ENCODE data around the gene INVS. TPM values are rescaled to one million over a fixed set of nuclear protein-coding genes. Genes with fewer than 3 reads are reported as not detected.

INVS gene
- total RNA-seq, 4 donors from 2014 or later, result 21.0 to 47.8 (median 31.6) TPM

DNA sequence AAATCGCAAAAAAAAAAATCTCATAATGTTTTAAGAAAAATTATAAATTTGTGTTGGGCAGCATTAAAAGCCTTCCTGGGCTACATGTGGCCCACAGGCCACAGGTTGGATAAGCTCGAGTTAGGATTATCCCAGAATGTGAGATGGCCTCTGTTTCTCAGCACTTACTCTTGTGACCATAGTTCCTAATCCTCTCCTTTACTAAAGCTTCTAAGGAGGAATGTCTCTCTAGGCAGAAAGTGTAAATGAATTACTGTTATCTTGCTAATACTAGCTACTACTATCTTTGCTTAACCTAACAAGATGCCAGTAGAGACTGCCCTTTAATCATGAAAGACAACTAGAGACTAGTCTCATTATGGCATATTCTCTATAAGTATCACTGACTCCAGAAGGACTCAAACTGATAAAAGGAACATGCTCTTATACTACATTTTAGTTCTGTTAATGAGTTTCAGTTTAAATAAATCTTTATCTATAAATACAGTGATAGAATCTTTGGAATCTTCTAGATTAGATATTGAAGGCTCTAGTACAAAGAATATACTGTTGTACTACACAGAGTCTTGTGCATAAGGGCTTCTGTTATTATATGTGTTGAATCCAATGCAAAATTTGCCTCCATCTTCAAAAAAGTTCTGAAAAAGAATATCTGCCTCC lies 13.8 kb downstream of the INVS start:
- Histone ChIP-seq H3K36me3 (no peaks in the 10 kb centered on the region), H3K27me3 (no peaks in the 10 kb centered on the region), H3K27ac (no peak overlapping the region), H3K4me1 (peaks cover 0 to 7% (median 3%) of the 10 kb centered on the region in 4 donors), H3K4me3 (no peak overlapping the region), H3K9me3 (no peaks in the 10 kb centered on the region)
- DNase-seq, result no peak
- intact Hi-C loops (cut with DNase I; ENCODE audit: low total_unique reads) (no loop called here), in situ Hi-C loops (cut with MboI; ENCODE audit: low pct_ligation_motif_present in 1 of 4, low pct_unique_long_range_greater_than_20kb in 1 of 4, low sequenced_read_pairs in 3 of 4) (no loop called here)
- TF ChIP-seq POLR2A (IDR thresholded peaks at IDR 0.05) (no peak), POLR2AphosphoS5 (IDR thresholded peaks at IDR 0.05) (no peak), EP300 (IDR thresholded peaks at IDR 0.05; ENCODE audit: low read depth) (no peak), CTCF (IDR thresholded peaks at IDR 0.05) (no peak)
- 89 to 98% methylated on average over 1 to 2 of the region's 2 CpGs for WGBS, 2 donors (ENCODE audit: low coverage in 1 of 2)

DNA sequence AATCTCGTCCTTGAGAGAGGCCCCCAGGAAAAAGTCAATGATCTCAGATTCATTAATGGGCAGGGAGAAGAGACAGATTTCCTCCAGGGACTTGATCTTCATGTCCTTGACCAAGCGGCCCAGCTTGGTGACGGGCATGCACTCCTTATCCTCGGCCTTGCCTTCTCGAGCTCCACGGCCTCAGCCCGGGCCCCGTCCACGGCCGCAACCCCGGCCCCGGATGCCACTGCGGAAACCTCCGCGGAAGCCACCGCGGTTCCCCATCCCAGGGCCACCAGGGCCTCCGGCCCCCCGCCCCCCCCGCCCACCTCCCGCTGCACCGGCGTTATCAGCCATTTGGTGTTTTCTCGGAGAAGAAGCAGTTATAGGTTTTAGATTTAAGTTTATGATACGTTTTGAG lies 18.3 kb downstream of the INVS start:
- in situ Hi-C loops (cut with MboI; ENCODE audit: low pct_ligation_motif_present in 1 of 4, low pct_unique_long_range_greater_than_20kb in 1 of 4, low sequenced_read_pairs in 3 of 4) (no loop called here), intact Hi-C loops (cut with DNase I; ENCODE audit: low total_unique reads) (no loop called here)
- no peak for DNase-seq
- no peaks in the 10 kb centered on the region for H3K4me1 ChIP-seq
- H3K27me3 ChIP-seq, result no peaks in the 10 kb centered on the region
- H3K36me3 ChIP-seq, result no peaks in the 10 kb centered on the region
- H3K9me3 ChIP-seq, result no peaks in the 10 kb centered on the region
- no peak overlapping the region for H3K27ac ChIP-seq
- 97 to 100% methylated on average over 1 to 25 of the region's 25 CpGs for WGBS, 2 donors (ENCODE audit: low coverage in 1 of 2)
- TF ChIP-seq POLR2A (IDR thresholded peaks at IDR 0.05) (no peak), CTCF (IDR thresholded peaks at IDR 0.05) (no peak), EP300 (IDR thresholded peaks at IDR 0.05; ENCODE audit: low read depth) (no peak), POLR2AphosphoS5 (IDR thresholded peaks at IDR 0.05) (no peak)
- H3K4me3 ChIP-seq, result no peak overlapping the region

- no peak overlapping the region for H3K4me3 ChIP-seq
- TF ChIP-seq EP300 (IDR thresholded peaks at IDR 0.05; ENCODE audit: low read depth) (no peak), POLR2A (IDR thresholded peaks at IDR 0.05) (no peak)
- H3K36me3 ChIP-seq, result no peaks in the 10 kb centered on the region
- intact Hi-C loops (cut with DNase I; ENCODE audit: low total_unique reads) (no loop called here), in situ Hi-C loops (cut with MboI; ENCODE audit: low pct_ligation_motif_present in 1 of 4, low pct_unique_long_range_greater_than_20kb in 1 of 4, low sequenced_read_pairs in 3 of 4) (no loop called here)
- no peaks in the 10 kb centered on the region for H3K4me1 ChIP-seq
- no peaks in the 10 kb centered on the region for H3K27me3 ChIP-seq
- no peaks in the 10 kb centered on the region for H3K9me3 ChIP-seq
- H3K27ac ChIP-seq, result no peak overlapping the region
- WGBS, 2 donors (ENCODE audit: low coverage in 1 of 2), result 91% methylated on average over 1 to 2 of the region's 2 CpGs
- no peak for DNase-seq
Measured at GRCh38 chr9:100120286-100120685, 21.2 kb downstream of the INVS start.

- Histone ChIP-seq H3K27ac (no peak overlapping the region), H3K4me3 (no peak overlapping the region), H3K36me3 (no peaks in the 10 kb centered on the region), H3K4me1 (no peaks in the 10 kb centered on the region), H3K9me3 (no peaks in the 10 kb centered on the region), H3K27me3 (no peaks in the 10 kb centered on the region)
- TF ChIP-seq POLR2A (IDR thresholded peaks at IDR 0.05) (no peak), POLR2AphosphoS5 (IDR thresholded peaks at IDR 0.05) (no peak), CTCF (IDR thresholded peaks at IDR 0.05) (no peak), EP300 (IDR thresholded peaks at IDR 0.05; ENCODE audit: low read depth) (no peak)
- intact Hi-C loops (cut with DNase I; ENCODE audit: low total_unique reads) (no loop called here), in situ Hi-C loops (cut with MboI; ENCODE audit: low pct_ligation_motif_present in 1 of 4, low pct_unique_long_range_greater_than_20kb in 1 of 4, low sequenced_read_pairs in 3 of 4) (no loop called here)
- no peak for DNase-seq
- 65 to 74% methylated on average over 2 of the region's 2 CpGs for WGBS, 2 donors (ENCODE audit: low coverage in 1 of 2)
Measured at GRCh38 chr9:100125236-100125635, 26.2 kb downstream of the INVS start.

- H3K36me3 ChIP-seq, result no peaks in the 10 kb centered on the region
- intact Hi-C loops (cut with DNase I; ENCODE audit: low total_unique reads), result no loop called here
- TF ChIP-seq EP300 (IDR thresholded peaks at IDR 0.05; ENCODE audit: low read depth), result no peak
- TF ChIP-seq CTCF (IDR thresholded peaks at IDR 0.05), result no peak
- TF ChIP-seq POLR2A (IDR thresholded peaks at IDR 0.05), result no peak
- no peak for TF ChIP-seq POLR2AphosphoS5 (IDR thresholded peaks at IDR 0.05)
- DNase-seq, result no peak
- H3K9me3 ChIP-seq, result no peaks in the 10 kb centered on the region
- no peak overlapping the region for H3K27ac ChIP-seq
- no peaks in the 10 kb centered on the region for H3K4me1 ChIP-seq
- H3K27me3 ChIP-seq, result no peaks in the 10 kb centered on the region
- H3K4me3 ChIP-seq, result no peak overlapping the region
- WGBS, 2 donors (ENCODE audit: low coverage in 1 of 2), result 93% methylated on average over 2 of the region's 2 CpGs; no CpG with 5 or more reads in 1 of the 2 donors
- in situ Hi-C loops (cut with MboI; ENCODE audit: low pct_ligation_motif_present in 1 of 4, low pct_unique_long_range_greater_than_20kb in 1 of 4, low sequenced_read_pairs in 3 of 4), result no loop called here
Measured at GRCh38 chr9:100125910-100126309, 26.9 kb downstream of the INVS start.
